ENCODE measurements around the gene CSDE1. TPM values are rescaled to one million over a fixed set of nuclear protein-coding genes. Genes with fewer than 3 reads are reported as not detected.

Gene CSDE1
- polyA plus RNA-seq, 1 of the 3 experiments (the other 2 are of a cell fraction) = 151 TPM

- Histone ChIP-seq H3K79me2 (ENCODE audit: insufficient read depth) (no peaks in the 10 kb centered on the region), H3K4me1 (ENCODE audit: control insufficient read depth in 1 of 2, insufficient read depth in 2 of 2, low read depth in 1 of 2, low read length in 1 of 2) (no peaks in the 10 kb centered on the region), H3K27ac (ENCODE audit: low read depth in 2 of 2, low read length in 1 of 2) (no peak overlapping the region), H3K9me3 (no peaks in the 10 kb centered on the region), H3K4me2 (no peak overlapping the region), H3F3A (replicated peaks; ENCODE audit: insufficient read depth) (no peaks in the 10 kb centered on the region), H3K36me3 (replicated peaks in 1 of 2; ENCODE audit: control insufficient read depth in 1 of 2, insufficient read depth in 2 of 2, low read length in 1 of 2) (no peaks in the 10 kb centered on the region), H3K9ac (no peak overlapping the region), H3K27me3 (ENCODE audit: insufficient read depth) (peaks cover 25% of the 10 kb centered on the region; the same call in 1 of the 2 replicates), H3K9me2 (no peaks in the 10 kb centered on the region), H2AFZ (ENCODE audit: low read depth) (no peak overlapping the region), H4K20me1 (ENCODE audit: insufficient read depth) (no peaks in the 10 kb centered on the region), H3K4me3 (ENCODE audit: low read depth in 2 of 2, low read length in 1 of 2) (no peak overlapping the region)
- WGBS (ENCODE audit: low lambda C conversion rate) = 42% methylated on average over 2 of the region's 2 CpGs
- no peak for TF ChIP-seq CHD2 (IDR thresholded peaks at IDR 0.05; ENCODE audit: low read length, partially characterized antibody)
- TF ChIP-seq MAX (IDR thresholded peaks at IDR 0.05; ENCODE audit: low read depth) = no peak
- TF ChIP-seq EZH2phosphoT487 (IDR thresholded peaks at IDR 0.05; ENCODE audit: borderline replicate concordance, low read depth) = no peak
- no peak for TF ChIP-seq MEF2A (IDR thresholded peaks at IDR 0.05; ENCODE audit: borderline replicate concordance, low read depth)
- TF ChIP-seq, protein P1, sequence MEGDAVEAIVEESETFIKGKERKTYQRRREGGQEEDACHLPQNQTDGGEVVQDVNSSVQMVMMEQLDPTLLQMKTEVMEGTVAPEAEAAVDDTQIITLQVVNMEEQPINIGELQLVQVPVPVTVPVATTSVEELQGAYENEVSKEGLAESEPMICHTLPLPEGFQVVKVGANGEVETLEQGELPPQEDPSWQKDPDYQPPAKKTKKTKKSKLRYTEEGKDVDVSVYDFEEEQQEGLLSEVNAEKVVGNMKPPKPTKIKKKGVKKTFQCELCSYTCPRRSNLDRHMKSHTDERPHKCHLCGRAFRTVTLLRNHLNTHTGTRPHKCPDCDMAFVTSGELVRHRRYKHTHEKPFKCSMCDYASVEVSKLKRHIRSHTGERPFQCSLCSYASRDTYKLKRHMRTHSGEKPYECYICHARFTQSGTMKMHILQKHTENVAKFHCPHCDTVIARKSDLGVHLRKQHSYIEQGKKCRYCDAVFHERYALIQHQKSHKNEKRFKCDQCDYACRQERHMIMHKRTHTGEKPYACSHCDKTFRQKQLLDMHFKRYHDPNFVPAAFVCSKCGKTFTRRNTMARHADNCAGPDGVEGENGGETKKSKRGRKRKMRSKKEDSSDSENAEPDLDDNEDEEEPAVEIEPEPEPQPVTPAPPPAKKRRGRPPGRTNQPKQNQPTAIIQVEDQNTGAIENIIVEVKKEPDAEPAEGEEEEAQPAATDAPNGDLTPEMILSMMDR (IDR thresholded peaks at IDR 0.05) = no peak
- no peak for TF ChIP-seq RXRA (IDR thresholded peaks at IDR 0.05; ENCODE audit: borderline replicate concordance, low read depth)
- no peak for TF ChIP-seq RAD21 (IDR thresholded peaks at IDR 0.05; ENCODE audit: low read length)
- TF ChIP-seq GATA2 (CRISPR knock-in tag; IDR thresholded peaks at IDR 0.05) = no peak
- TF ChIP-seq TEAD4 (IDR thresholded peaks at IDR 0.05; ENCODE audit: borderline replicate concordance, insufficient read depth) = no peak
- TF ChIP-seq, protein P2, sequence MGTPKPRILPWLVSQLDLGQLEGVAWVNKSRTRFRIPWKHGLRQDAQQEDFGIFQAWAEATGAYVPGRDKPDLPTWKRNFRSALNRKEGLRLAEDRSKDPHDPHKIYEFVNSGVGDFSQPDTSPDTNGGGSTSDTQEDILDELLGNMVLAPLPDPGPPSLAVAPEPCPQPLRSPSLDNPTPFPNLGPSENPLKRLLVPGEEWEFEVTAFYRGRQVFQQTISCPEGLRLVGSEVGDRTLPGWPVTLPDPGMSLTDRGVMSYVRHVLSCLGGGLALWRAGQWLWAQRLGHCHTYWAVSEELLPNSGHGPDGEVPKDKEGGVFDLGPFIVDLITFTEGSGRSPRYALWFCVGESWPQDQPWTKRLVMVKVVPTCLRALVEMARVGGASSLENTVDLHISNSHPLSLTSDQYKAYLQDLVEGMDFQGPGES (IDR thresholded peaks at IDR 0.05; ENCODE audit: low read depth, low read length) = no peak
- TF ChIP-seq, protein P3, sequence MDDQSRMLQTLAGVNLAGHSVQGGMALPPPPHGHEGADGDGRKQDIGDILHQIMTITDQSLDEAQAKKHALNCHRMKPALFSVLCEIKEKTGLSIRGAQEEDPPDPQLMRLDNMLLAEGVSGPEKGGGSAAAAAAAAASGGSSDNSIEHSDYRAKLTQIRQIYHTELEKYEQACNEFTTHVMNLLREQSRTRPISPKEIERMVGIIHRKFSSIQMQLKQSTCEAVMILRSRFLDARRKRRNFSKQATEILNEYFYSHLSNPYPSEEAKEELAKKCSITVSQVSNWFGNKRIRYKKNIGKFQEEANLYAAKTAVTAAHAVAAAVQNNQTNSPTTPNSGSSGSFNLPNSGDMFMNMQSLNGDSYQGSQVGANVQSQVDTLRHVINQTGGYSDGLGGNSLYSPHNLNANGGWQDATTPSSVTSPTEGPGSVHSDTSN (IDR thresholded peaks at IDR 0.05) = no peak
- no peak for TF ChIP-seq POLR2AphosphoS5 (IDR thresholded peaks at IDR 0.05; ENCODE audit: low read depth, low read length)
- TF ChIP-seq FOXM1 (IDR thresholded peaks at IDR 0.05; ENCODE audit: low read depth) = no peak
- no peak for TF ChIP-seq RCOR1 (IDR thresholded peaks at IDR 0.05; ENCODE audit: low read length)
- TF ChIP-seq MXI1 (IDR thresholded peaks at IDR 0.05; ENCODE audit: low read depth, low read length) = no peak
- TF ChIP-seq USF1 (IDR thresholded peaks at IDR 0.05; ENCODE audit: borderline replicate concordance, low read depth) = no peak
- TF ChIP-seq USF2 (IDR thresholded peaks at IDR 0.05; ENCODE audit: borderline replicate concordance, low read depth, low read length) = no peak
- no peak for TF ChIP-seq TCF12 (IDR thresholded peaks at IDR 0.05)
- no peak for DNase-seq
- ChIA-PET CTCF (interaction anchor here (0.7 kb wide), 1 partner anchor 637 kb away, joined by 3 read pairs; no protein-coding TSS in a partner anchor), POLR2A (no interaction called here)
Observed at GRCh38 chr1:114691061-114691460, 66.7 kb downstream of the CSDE1 start.

All from SK-N-SH (cell line).